Measurements from ENCODE around the gene EPHA3.

Gene EPHA3

DNA sequence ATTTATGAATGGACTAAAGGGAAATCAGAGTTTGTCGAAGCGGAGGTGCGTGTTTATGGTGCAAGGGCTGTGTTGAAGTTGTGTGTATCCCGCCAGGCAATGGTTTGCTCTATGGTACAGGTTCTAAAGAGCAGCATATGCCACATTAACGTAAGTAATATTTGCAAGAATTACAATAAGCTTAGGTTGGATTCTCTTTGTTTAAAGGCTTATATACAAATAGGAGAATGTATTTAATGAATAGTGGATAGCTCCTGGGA lies 800 bp downstream of the EPHA3 start:
- TF ChIP-seq, protein P1, sequence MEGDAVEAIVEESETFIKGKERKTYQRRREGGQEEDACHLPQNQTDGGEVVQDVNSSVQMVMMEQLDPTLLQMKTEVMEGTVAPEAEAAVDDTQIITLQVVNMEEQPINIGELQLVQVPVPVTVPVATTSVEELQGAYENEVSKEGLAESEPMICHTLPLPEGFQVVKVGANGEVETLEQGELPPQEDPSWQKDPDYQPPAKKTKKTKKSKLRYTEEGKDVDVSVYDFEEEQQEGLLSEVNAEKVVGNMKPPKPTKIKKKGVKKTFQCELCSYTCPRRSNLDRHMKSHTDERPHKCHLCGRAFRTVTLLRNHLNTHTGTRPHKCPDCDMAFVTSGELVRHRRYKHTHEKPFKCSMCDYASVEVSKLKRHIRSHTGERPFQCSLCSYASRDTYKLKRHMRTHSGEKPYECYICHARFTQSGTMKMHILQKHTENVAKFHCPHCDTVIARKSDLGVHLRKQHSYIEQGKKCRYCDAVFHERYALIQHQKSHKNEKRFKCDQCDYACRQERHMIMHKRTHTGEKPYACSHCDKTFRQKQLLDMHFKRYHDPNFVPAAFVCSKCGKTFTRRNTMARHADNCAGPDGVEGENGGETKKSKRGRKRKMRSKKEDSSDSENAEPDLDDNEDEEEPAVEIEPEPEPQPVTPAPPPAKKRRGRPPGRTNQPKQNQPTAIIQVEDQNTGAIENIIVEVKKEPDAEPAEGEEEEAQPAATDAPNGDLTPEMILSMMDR (IDR thresholded peaks at IDR 0.05; ENCODE audit: low read depth, low read length), result no peak
- DNase-seq (ENCODE audit: extremely low read depth, low read depth), result no peak

DNA sequence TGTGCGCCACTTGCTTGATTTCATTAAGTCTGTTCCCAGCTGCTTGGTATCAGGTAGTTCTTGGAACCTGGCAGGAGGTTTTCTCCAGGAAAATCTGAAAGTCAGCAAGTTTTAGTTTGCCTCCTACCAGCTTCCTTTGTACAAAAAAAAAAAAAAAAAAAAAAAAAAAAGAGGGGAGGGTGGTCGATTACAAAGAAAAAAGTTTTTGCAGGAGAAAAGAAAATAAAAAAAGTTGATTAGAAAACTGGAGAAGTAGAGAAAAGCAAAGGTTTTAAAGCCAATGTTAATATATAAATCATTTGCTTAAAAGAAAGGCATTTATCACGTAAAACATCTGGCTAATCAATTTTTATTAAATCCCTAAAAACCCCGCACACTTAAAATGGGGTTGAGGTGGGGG lies 5.9 kb downstream of the EPHA3 start:
- DNase-seq (ENCODE audit: extremely low read depth, low read depth), result no peak
- TF ChIP-seq, protein P1 (IDR thresholded peaks at IDR 0.05; ENCODE audit: low read depth, low read length), result no peak

DNA sequence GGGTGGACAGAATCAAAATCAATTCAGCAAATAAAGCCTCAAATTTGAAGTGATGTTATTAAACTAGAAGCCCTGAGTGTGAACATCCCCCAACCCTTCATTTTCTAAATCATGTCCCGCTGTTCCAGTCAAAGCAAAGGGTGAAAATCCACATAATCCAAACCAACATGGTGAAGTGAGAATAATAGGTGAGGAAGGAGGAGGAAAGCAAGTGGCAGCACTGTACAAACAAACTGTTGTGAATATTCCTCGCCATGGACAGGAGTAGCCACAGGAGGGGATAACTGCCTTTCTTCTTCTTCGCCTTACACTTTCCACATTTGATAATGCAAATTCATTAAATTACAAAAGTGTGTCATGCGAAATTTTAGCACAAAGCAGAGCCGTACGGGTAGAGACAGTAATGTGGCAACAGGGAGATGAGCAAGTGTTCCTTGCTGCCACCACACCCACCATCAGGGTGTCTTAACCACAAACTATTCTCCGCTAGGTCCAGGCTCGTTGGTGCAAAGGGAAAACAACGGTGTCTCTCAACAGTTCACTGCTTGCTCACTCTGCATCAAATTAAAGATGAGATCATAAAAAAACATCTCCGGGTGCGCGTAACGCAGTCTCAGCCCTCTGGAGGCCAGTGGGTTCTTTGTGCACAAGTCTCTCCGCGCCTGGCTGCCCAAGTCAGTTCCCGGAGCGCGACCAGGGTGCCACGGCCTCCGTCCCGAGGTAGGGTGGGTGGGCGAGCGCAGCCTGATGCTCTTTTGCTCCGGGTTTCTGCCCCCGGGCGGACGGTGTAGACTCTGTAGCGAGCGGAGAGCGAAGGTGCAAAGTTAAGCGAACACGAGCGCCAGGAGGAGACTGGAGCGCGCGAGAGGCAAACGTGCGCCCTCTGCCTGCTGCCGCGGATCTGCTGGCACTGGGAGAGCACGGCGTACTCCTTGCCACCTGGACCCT lies 6.7 kb downstream of the EPHA3 start:
- TF ChIP-seq, protein P1 (IDR thresholded peaks at IDR 0.05; ENCODE audit: low read depth, low read length), result peak; percentile 78
- no peak for DNase-seq (ENCODE audit: extremely low read depth, low read depth)

DNA sequence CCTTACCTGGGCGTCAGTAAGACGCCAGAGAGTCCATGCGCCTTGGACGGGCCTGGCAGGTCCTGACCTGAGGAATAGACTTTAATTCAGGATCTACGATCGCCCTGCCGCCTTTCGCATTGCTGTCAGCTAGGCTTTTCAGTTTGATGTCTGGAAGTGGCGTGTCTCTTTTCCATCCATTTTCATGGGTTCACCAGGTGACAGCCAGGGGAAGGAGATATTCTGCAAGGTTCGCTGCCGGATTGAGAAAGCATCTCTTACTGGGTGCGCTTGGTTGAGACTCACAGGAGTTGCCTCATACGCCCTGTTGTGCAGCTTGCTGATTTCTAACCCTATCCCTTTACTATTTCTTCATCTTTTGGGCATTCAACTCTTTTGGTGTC lies 7.4 kb downstream of the EPHA3 start:
- no peak for DNase-seq (ENCODE audit: extremely low read depth, low read depth)
- TF ChIP-seq, protein P1 (IDR thresholded peaks at IDR 0.05; ENCODE audit: low read depth, low read length), result no peak

DNA sequence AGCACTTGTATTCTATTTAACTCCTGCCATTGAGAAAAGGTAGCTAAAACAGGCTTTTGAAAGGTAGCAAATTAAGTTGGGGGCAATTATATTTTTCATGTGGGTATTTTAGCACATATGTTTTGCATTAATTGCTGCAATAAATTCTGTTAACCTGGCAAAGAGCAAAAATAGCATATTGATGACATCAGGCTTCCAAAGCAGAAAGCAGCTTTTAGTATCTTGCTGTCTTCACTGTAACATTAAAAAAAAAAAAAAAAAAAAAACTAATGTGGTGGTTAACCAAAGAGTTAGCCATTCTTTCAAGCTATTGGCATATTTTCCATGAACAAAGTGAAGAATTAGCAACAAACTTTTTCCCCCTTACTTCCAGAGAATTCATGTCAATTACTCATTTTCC lies 9.1 kb downstream of the EPHA3 start:
- DNase-seq (ENCODE audit: extremely low read depth, low read depth), result no peak
- TF ChIP-seq, protein P1 (IDR thresholded peaks at IDR 0.05; ENCODE audit: low read depth, low read length), result no peak

DNA sequence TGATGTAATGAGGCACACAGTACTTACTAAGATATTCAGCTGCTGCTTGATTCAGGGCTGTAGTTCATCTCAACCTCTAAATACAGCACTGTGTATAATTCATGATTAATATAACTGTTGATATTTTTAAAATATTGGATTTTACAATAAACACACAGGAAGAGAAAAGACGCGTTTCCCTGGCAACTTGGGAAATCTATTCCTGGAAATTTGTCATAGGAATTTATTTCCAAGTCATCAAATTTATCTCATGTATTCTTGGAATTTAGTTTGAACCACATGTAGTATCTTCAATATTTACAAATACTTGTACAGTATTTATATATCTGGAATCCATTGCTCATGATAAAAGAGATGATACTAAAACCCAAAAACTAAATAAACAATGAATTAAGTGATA lies 30.6 kb downstream of the EPHA3 start:
- DNase-seq (ENCODE audit: extremely low read depth, low read depth), result no peak

DNA sequence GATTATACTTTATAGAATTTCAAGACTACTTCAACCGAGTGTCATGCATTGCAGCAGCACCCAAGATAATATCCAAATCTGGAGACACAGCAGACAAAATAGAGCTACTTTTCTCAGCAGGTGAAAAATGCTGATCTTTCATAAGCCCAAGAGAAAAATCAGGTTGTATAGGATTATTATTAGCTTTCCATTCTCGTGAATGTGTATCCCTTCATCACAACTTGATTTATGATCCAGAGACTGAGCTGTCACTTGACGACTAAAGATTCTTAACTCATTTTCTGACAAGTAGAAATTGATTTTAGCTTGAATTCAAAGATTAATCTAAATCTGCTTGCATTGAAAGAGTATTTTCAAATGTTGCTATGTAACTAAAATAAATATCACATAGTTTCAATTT lies 32.4 kb downstream of the EPHA3 start:
- no peak for DNase-seq (ENCODE audit: extremely low read depth, low read depth)
- TF ChIP-seq, protein P1 (IDR thresholded peaks at IDR 0.05; ENCODE audit: low read depth, low read length), result no peak

More for the DNA sequence above, 30.6 kb downstream of the EPHA3 start:
- TF ChIP-seq, protein P1 (IDR thresholded peaks at IDR 0.05; ENCODE audit: low read depth, low read length), result no peak

Measured in AG09319 (cell line).